ENCODE measurements around the gene TBL1X. TPM values are rescaled to one million over a fixed set of nuclear protein-coding genes. Genes with fewer than 3 reads are reported as not detected.

TBL1X gene
- total RNA-seq, 1 experiment from 2014 or later, result 31.9 TPM

GRCh38 chrX:9749146-9749692 lies 284.4 kb downstream of the TBL1X start:
- Histone ChIP-seq H3K36me3 (ENCODE audit: low read depth, low read length) (no peaks in the 10 kb centered on the region), H2AFZ (ENCODE audit: low read length) (no peak overlapping the region), H3K27me3 (ENCODE audit: low read length) (no peaks in the 10 kb centered on the region), H3K79me2 (ENCODE audit: low read length) (no peaks in the 10 kb centered on the region), H3K9me2 (replicated peaks; ENCODE audit: low read length) (no peaks in the 10 kb centered on the region), H3K9ac (ENCODE audit: low read length) (no peak overlapping the region), H3K27ac (ENCODE audit: low read length) (no peak overlapping the region), H3F3A (ENCODE audit: low read length, unreplicated experiment) (no peaks in the 10 kb centered on the region), H4K20me1 (ENCODE audit: low read length) (no peaks in the 10 kb centered on the region), H3K4me3 (ENCODE audit: low read length) (no peak overlapping the region), H3K4me1 (ENCODE audit: insufficient read depth, low read length) (peaks cover 8% of the 10 kb centered on the region; the same call in 1 of the 2 replicates), H3K4me2 (ENCODE audit: low read length) (no peak overlapping the region), H3K9me3 (ENCODE audit: low read length) (no peaks in the 10 kb centered on the region)
- no peak for TF ChIP-seq EZH2phosphoT487 (IDR thresholded peaks at IDR 0.05; ENCODE audit: borderline replicate concordance, low read length)
- no peak for TF ChIP-seq EZH2 (IDR thresholded peaks at IDR 0.05; ENCODE audit: low read length, unreplicated experiment)
- TF ChIP-seq CTCF (conservative IDR thresholded peaks at IDR 0.05; ENCODE audit: low read depth, low read length), result no peak
- intact Hi-C loops (cut with micrococcal nuclease), result no loop called here
- no peak for ATAC-seq
- POLR2A ChIA-PET (ENCODE audit: unreplicated experiment), result no interaction called here
- DNase-seq, result no peak
- CTCF ChIA-PET, result no interaction called here
- no TSS peak for BruUV-seq (replicated peaks)

- Histone ChIP-seq H3F3A (ENCODE audit: low read length, unreplicated experiment) (no peaks in the 10 kb centered on the region), H3K4me1 (ENCODE audit: insufficient read depth, low read length) (no peaks in the 10 kb centered on the region), H3K27ac (ENCODE audit: low read length) (no peak overlapping the region), H3K79me2 (ENCODE audit: low read length) (no peaks in the 10 kb centered on the region), H3K4me2 (ENCODE audit: low read length) (no peak overlapping the region), H3K9ac (ENCODE audit: low read length) (no peak overlapping the region), H3K36me3 (ENCODE audit: low read depth, low read length) (no peaks in the 10 kb centered on the region), H3K27me3 (ENCODE audit: low read length) (no peaks in the 10 kb centered on the region), H3K4me3 (ENCODE audit: low read length) (no peak overlapping the region), H4K20me1 (ENCODE audit: low read length) (no peaks in the 10 kb centered on the region), H3K9me3 (ENCODE audit: low read length) (no peaks in the 10 kb centered on the region), H2AFZ (ENCODE audit: low read length) (no peak overlapping the region), H3K9me2 (replicated peaks; ENCODE audit: low read length) (no peaks in the 10 kb centered on the region)
- DNase-seq, result no peak
- TF ChIP-seq CTCF (conservative IDR thresholded peaks at IDR 0.05; ENCODE audit: low read depth, low read length) (no peak), EZH2phosphoT487 (IDR thresholded peaks at IDR 0.05; ENCODE audit: borderline replicate concordance, low read length) (no peak), EZH2 (IDR thresholded peaks at IDR 0.05; ENCODE audit: low read length, unreplicated experiment) (no peak)
- no peak for ATAC-seq
- POLR2A ChIA-PET (ENCODE audit: unreplicated experiment), result no interaction called here
- intact Hi-C loops (cut with micrococcal nuclease), result no loop called here
- no TSS peak for BruUV-seq (replicated peaks)
- CTCF ChIA-PET, result no interaction called here
Observed at GRCh38 chrX:9757366-9757765, 292.5 kb downstream of the TBL1X start.

- Histone ChIP-seq H3K36me3 (ENCODE audit: low read depth, low read length) (no peaks in the 10 kb centered on the region), H3K4me1 (ENCODE audit: insufficient read depth, low read length) (no peaks in the 10 kb centered on the region), H3K9ac (ENCODE audit: low read length) (no peak overlapping the region), H3K9me2 (replicated peaks; ENCODE audit: low read length) (no peaks in the 10 kb centered on the region), H3K27ac (ENCODE audit: low read length) (no peak overlapping the region), H4K20me1 (ENCODE audit: low read length) (no peaks in the 10 kb centered on the region), H3K9me3 (ENCODE audit: low read length) (no peaks in the 10 kb centered on the region), H3K79me2 (ENCODE audit: low read length) (no peaks in the 10 kb centered on the region), H3F3A (ENCODE audit: low read length, unreplicated experiment) (no peaks in the 10 kb centered on the region), H2AFZ (ENCODE audit: low read length) (no peak overlapping the region), H3K27me3 (ENCODE audit: low read length) (no peaks in the 10 kb centered on the region), H3K4me2 (ENCODE audit: low read length) (no peak overlapping the region), H3K4me3 (ENCODE audit: low read length) (no peak overlapping the region)
- intact Hi-C loops (cut with micrococcal nuclease), result no loop called here
- no TSS peak for BruUV-seq (replicated peaks)
- ChIA-PET CTCF (no interaction called here), POLR2A (ENCODE audit: unreplicated experiment) (no interaction called here)
- no peak for DNase-seq
- no peak for ATAC-seq
- TF ChIP-seq EZH2 (IDR thresholded peaks at IDR 0.05; ENCODE audit: low read length, unreplicated experiment) (no peak), EZH2phosphoT487 (IDR thresholded peaks at IDR 0.05; ENCODE audit: borderline replicate concordance, low read length) (no peak), CTCF (conservative IDR thresholded peaks at IDR 0.05; ENCODE audit: low read depth, low read length) (no peak)
Observed at GRCh38 chrX:9758021-9758638, 293.3 kb downstream of the TBL1X start.
